Brain pericyte (primary cell): Measurements from ENCODE around the gene KAZN.

Source experiments
- DNase-seq: peaks from one replicate; pipeline ENCODE4 v3.0.0-alpha.2; 2012; ENCODE audit warnings: low read depth, low spot score

The KAZN gene

DNA sequence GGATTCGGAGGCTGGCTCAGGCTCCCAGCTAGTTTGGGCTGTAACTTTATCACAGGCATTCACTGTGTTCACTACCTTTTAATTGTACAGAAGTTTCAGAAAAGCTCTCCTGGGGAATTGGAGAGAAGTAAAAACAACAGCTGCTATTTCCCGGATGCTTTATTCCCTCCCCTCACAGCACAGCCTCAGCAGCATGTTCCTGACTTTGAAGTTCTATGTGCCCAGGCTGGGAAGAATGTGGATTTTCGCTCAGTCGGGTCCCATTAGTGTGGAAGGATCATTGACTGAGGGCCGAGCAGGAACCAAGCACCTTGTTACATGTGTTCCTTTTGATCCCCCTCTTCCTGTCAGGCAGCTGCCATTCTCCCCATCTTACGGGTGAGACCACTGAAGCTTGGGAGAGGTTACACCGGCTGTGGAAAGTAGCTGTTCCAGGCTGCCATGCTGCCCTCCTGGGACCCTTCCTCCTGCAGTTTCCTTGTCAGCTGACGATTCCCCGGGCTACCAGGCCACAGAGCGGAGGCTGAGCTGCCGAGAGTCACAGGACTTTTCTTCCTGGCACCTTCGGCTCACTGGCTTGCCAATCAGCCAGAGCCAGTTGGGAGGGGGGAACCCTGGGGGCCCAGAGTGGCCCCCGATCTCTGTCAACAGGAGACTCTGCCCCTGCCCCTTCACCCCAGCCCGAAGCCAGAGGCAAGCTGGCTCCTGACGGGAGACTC is 331.9 kb downstream of the KAZN start:
- no peak for DNase-seq

DNA sequence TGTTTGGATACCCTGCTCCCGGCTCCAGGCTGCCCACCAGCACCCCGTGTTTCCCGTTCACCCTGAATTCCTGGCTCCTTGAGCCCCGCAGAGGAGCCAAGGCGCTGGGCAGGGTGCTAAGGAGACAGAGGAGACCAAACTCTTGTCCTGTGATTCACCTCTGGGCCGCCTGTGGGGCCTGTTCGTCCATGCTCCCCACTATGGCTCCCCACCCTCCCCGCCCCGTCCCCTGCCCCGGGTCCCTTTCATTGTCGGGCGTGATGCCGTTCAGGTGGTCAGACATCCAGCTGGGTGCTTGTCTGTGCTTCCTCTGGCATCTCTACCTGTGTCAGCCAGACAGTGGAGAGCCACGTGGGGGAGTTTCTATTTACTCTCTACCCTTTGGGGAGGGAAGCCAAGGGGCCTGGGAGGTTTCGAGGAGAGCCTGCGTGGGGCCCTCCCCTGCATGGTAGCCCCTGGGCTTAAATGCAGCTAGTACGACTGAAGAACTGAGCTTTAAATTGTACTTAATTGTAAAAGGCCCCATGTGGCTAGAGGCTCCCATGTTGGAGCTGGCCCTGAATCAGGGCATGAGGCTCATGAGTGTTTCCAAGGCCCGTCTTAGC is 333.7 kb downstream of the KAZN start:
- DNase-seq, result no peak

DNA sequence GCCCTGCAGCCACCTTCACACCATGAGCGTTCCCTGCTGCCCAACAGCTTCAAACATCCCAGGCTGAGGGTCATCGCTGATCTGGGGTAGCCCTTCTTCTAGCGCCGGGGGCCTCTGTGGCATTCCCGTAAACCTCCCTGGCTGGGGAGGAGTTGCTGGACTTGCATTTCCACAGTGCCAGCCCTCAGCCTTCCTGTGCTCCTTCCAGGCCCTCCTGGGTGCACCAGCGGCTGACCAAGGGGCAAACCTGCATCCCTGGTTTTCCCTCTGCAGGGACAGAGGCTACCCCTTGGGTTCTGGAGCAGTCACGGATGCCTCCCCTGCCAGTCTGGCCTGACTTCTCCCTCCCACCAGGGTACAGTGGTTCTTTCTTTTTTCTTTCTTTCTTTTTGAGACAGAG is 336.4 kb downstream of the KAZN start:
- no peak for DNase-seq

DNA sequence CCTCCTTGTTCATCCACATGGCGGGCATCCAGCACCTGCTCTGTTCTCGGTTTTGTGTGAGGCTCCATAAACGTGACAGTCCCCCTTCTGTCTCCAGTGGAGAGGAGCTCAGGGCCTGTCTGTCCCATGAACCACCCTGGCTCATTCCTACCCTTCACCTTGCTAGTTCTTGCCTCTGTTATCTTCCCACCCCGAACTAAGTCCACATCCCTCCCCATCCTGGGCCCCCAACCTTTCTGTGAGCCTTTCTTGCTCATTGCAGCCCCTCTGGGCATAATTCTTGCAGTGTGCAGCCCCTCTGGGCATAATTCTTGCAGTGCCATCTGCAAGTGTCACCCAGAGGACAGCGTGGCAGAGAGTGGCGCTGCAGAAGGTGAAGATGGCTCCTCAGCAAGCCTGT is 338.3 kb downstream of the KAZN start:
- DNase-seq, result no peak

DNA sequence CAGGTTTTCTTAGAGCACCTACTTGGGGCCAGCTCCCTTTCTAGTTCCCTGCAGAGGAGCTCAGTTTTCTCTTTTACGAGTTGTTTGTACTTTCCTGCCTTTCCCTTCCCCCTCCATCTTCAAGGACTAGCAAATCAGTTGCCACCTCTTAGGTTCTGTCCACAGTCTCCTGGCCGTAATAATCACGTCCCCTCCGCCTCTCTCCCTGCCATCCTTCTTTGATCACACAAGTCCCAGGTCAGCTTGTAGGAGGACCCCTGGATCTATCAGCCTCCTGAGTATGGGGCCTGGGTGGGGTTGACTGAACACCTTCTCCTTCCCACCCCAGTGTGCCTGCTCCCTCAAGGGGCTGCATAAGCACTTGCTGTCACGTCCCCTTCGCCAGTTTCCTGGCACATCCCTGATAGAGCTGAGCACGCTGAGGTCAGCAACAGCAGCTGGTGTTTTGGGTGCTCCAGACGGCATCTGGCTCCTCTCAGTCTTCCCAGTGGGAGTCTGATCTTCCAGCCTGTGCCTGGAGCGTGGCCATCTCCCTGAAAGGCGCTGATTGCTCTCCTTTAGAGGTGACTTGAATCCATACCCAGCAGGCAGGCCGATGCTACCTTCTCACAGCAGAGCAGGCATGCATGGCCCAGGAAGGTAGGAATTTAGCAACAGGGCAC is 338.9 kb downstream of the KAZN start:
- DNase-seq, result no peak

GRCh38 chr1:14939527-14940284 is 341.2 kb downstream of the KAZN start:
- no peak for DNase-seq

GRCh38 chr1:14940285-14940870 is 341.9 kb downstream of the KAZN start:
- no peak for DNase-seq

- no peak for DNase-seq
These were observed 343.4 kb downstream of the KAZN start for GRCh38 chr1:14941864-14942263.

DNA sequence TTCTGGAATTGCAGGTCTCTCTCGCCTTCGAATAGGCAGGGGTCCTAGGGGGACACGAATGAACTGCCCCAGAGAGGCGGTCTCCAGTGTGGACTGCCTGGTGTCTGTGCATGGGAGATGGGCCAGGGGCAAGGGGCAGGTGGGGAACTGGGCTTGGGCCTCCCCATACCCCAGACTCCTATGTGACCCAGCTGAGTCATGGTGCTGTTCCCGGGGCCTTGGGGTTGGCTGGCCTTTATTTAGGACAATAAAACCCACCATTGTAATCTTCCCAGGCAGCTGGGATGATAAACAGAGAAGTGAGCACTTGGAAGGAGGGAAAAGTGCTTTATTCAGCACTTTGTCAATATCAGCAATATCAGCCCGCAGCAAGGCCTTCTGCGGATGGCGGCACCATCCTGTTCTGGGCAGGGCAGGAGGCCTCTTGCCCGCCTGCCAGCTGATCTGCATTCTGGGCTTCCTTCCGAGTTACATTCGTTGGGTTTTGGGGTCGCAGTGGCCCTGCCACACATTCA is 346.0 kb downstream of the KAZN start:
- DNase-seq, result no peak

DNA sequence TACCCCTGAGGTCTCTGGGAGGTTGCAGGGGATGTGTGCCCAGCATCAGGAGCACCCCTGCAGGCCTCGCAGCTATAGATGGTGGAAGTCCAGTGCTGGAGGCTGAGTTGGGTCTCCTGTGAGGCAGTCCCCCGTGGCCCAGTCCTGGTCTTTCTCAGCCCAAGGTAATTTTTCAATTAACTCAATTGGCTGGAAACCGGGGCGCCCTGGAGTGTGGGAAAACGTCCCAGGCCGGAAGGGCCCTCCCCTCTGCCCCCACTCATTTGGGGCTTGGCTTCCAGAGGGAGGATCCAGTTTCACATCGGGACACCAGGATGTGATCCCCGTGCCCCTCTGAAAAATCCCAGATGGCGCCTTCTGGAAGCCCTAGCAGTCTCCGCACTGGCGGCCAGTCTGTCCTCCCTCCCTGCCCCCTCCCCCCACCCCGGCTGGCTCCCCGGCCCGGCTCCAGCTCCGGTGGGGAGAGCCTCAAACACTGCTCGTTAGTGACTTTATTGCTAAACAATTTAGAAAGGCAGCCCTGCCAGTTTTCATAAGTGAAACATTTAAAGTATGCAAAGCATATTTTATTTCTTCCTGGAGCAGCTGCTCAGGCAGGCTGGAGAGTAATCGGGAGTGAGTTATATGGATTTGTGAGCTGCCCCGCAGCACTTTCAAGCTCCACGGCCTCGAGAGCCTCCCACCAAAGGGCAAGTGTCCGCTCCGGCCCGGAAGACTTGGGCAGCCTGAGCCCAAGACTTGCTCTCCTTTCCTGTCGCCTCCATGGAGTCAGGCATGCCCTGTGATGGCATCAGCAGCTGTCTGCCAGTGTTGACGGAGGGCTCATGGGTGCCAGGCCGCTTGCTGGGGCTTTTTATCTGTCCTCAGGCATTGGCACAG is 346.9 kb downstream of the KAZN start:
- no peak for DNase-seq

- no peak for DNase-seq
These were observed 347.5 kb downstream of the KAZN start for GRCh38 chr1:14946011-14946359.

- no peak for DNase-seq
These were observed 348.3 kb downstream of the KAZN start for GRCh38 chr1:14946684-14947238.

DNA sequence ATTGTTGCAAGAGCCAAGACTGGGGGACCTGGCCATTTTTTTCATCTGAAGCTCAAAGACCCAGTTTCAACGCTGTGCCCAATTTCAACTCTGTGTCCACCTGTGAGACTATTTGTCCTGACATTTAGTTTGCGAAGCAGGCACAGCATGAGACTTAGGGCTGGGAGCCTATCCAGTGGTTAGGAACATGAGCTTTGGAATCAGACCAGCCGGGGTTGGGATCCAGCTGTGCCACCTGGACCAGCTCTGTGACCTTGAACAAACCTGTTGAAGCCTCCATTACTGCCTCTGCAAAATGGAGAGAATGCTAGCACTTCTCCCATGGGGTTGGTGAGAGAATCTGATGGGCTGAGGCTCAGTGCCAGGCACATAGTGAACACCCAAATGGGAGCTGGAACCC is 348.9 kb downstream of the KAZN start:
- DNase-seq, result no peak

- DNase-seq, result no peak
These were observed 349.7 kb downstream of the KAZN start for GRCh38 chr1:14948112-14948652.

- no peak for DNase-seq
These were observed 350.9 kb downstream of the KAZN start for GRCh38 chr1:14949270-14949835.

- no peak for DNase-seq
These were observed 351.6 kb downstream of the KAZN start for GRCh38 chr1:14949836-14950713.

GRCh38 chr1:14951766-14952165 is 353.3 kb downstream of the KAZN start:
- no peak for DNase-seq

DNA sequence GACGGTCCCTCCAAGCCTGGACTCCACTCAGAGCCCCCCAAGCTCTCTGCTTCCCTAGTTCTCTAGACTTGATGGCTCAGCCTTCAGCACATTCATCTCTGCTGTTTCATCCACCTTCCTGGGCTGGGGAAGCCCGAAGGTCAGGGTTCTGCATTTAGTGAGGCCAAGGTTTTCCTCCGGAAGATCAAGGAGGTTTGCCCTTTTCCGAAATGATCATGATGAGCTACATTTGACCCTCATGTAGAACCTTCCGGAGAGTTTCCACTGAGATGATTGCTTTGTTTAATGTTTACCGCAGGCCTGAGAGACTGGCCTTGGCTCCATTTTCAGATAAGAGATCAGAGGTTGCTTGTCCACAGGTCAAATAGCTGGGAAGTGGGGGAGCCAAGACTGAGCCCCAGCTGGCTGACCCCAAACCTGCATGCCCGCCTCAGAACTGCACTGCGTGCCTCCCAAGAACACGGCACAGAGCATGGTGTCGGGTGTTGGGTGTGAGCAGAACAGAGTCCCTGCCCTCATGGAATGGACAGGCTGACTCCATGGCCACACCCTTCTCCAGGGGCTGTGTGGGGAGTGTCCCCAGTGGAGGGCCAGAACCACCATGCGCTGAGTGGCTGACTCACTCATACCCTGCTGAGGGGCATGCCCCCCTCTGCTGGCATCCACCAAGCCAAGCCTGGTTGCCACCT is 354.3 kb downstream of the KAZN start:
- no peak for DNase-seq
